ENCODE results near the gene CCDC9. TPM values are rescaled to one million over a fixed set of nuclear protein-coding genes. Genes with fewer than 3 reads are reported as not detected.
A peak's percentile ranks its signal among the peaks of the same experiment; 100 is the strongest.

Gene CCDC9
- total and polyA plus RNA-seq, 2 of the 13 experiments (the other 11 are each of a cell fraction or from before 2014, with no cell fraction given) = 2.9 to 6.3 TPM

- TF ChIP-seq ZBTB2 (CRISPR knock-in tag; IDR thresholded peaks at IDR 0.05; ENCODE audit: low read depth) (no peak), ZNF33B (CRISPR knock-in tag; IDR thresholded peaks at IDR 0.05) (no peak), ZNF609 (CRISPR knock-in tag; IDR thresholded peaks at IDR 0.05; ENCODE audit: borderline replicate concordance) (no peak), MZF1 (CRISPR knock-in tag; IDR thresholded peaks at IDR 0.05; ENCODE audit: borderline replicate concordance) (no peak), TSC22D2 (CRISPR knock-in tag; IDR thresholded peaks at IDR 0.05; ENCODE audit: borderline replicate concordance) (peak; percentile 57; the same call in 1 of the 2 replicates), JUND (CRISPR knock-in tag; IDR thresholded peaks at IDR 0.05) (0 out of 2 replicates have a peak, but pooled peaks have one; percentile 18), YEATS4 (CRISPR knock-in tag; IDR thresholded peaks at IDR 0.05; ENCODE audit: borderline replicate concordance) (0 out of 2 replicates have a peak, but pooled peaks have one; percentile 44), ZEB1 (IDR thresholded peaks at IDR 0.05; ENCODE audit: insufficient replicate concordance, low read depth) (peak; percentile 42), ZNF780A (CRISPR knock-in tag; IDR thresholded peaks at IDR 0.05) (no peak), MTA3 (CRISPR knock-in tag; IDR thresholded peaks at IDR 0.05) (no peak), AFF4 (CRISPR knock-in tag; IDR thresholded peaks at IDR 0.05) (no peak), ZNF772 (CRISPR knock-in tag; IDR thresholded peaks at IDR 0.05) (peak; percentile 76; the same call in 1 of the 2 replicates)
- TF ChIP-seq, protein P1, sequence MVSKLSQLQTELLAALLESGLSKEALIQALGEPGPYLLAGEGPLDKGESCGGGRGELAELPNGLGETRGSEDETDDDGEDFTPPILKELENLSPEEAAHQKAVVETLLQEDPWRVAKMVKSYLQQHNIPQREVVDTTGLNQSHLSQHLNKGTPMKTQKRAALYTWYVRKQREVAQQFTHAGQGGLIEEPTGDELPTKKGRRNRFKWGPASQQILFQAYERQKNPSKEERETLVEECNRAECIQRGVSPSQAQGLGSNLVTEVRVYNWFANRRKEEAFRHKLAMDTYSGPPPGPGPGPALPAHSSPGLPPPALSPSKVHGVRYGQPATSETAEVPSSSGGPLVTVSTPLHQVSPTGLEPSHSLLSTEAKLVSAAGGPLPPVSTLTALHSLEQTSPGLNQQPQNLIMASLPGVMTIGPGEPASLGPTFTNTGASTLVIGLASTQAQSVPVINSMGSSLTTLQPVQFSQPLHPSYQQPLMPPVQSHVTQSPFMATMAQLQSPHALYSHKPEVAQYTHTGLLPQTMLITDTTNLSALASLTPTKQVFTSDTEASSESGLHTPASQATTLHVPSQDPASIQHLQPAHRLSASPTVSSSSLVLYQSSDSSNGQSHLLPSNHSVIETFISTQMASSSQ (IDR thresholded peaks at IDR 0.05; ENCODE audit: low read depth) = no peak
- TF ChIP-seq, protein P1 (CRISPR knock-in tag; IDR thresholded peaks at IDR 0.05; ENCODE audit: borderline replicate concordance) = peak; percentile 61; the same call in 1 of the 2 replicates
Observed at GRCh38 chr19:47273313-47274070, 17.2 kb downstream of the CCDC9 start (continued).
